ENCODE data around the gene PBX1.

Gene PBX1

GRCh38 chr1:164767752-164768402 is 208.9 kb downstream of the PBX1 start:
- no peak for DNase-seq

GRCh38 chr1:164768619-164769018 is 209.6 kb downstream of the PBX1 start:
- DNase-seq: no peak

- DNase-seq: no peak
Observed at GRCh38 chr1:164769486-164770130, 210.6 kb downstream of the PBX1 start.

- no peak for DNase-seq
Observed at GRCh38 chr1:164770131-164770529, 211.1 kb downstream of the PBX1 start.

- DNase-seq: no peak
Observed at GRCh38 chr1:164771041-164771618, 212.1 kb downstream of the PBX1 start.

GRCh38 chr1:164771619-164772361 is 212.8 kb downstream of the PBX1 start:
- DNase-seq: no peak

- no peak for DNase-seq
Observed at GRCh38 chr1:164772635-164773034, 213.7 kb downstream of the PBX1 start.

GRCh38 chr1:164773102-164773501 is 214.1 kb downstream of the PBX1 start:
- DNase-seq: no peak

GRCh38 chr1:164774413-164774812 is 215.4 kb downstream of the PBX1 start:
- no peak for DNase-seq

GRCh38 chr1:164774819-164775654 is 216.1 kb downstream of the PBX1 start:
- DNase-seq: no peak

- no peak for DNase-seq
Observed at GRCh38 chr1:164777518-164777917, 218.5 kb downstream of the PBX1 start.

GRCh38 chr1:164779376-164779775 is 220.4 kb downstream of the PBX1 start:
- no peak for DNase-seq

GRCh38 chr1:164780111-164780812 is 221.3 kb downstream of the PBX1 start:
- DNase-seq: no peak

GRCh38 chr1:164780863-164781262 is 221.9 kb downstream of the PBX1 start:
- no peak for DNase-seq

- no peak for DNase-seq
Observed at GRCh38 chr1:164781972-164782371, 223.0 kb downstream of the PBX1 start.

- no peak for DNase-seq
Observed at GRCh38 chr1:164783778-164784555, 225.0 kb downstream of the PBX1 start.

- no peak for DNase-seq
Observed at GRCh38 chr1:164784960-164785359, 226.0 kb downstream of the PBX1 start.

GRCh38 chr1:164785841-164786534 is 227.0 kb downstream of the PBX1 start:
- DNase-seq: no peak

- DNase-seq: peak; percentile 23
Observed at GRCh38 chr1:164786980-164787833, 228.2 kb downstream of the PBX1 start.

GRCh38 chr1:164787834-164788231 is 228.8 kb downstream of the PBX1 start:
- no peak for DNase-seq

All from T-helper 9 cell (primary cell).